SK-N-MC (cell line): ENCODE measurements around the gene OR2T8.

Experiments used
- DNase-seq: peaks from one replicate; pipeline ENCODE4 v3.0.0-alpha.2; 2011; ENCODE audit warnings: low read depth, low spot score
- H3K27ac ChIP-seq: fragments of 200-600 bp; sonication (generic); 2 replicates; pipeline ENCODE4 v1.5.1; 2016; ENCODE audit warnings: mixed run types
- H3K36me3 ChIP-seq: fragments of 200-600 bp; sonication (generic); 2 replicates; pipeline ENCODE4 v1.6.1; 2017; ENCODE audit warnings: antibody characterized with exemption, low read length, mixed read lengths; ENCODE audit not compliant: insufficient read depth
- H3K4me3 ChIP-seq: fragments of 200-600 bp; sonication (generic); 2 replicates; pipeline ENCODE4 v1.5.1; 2016
- H3K9ac ChIP-seq: fragments of 200-600 bp; sonication (generic); 2 replicates; pipeline ENCODE4 v1.8.0; 2017; ENCODE audit warnings: mixed run types, mixed read lengths; ENCODE audit not compliant: insufficient read length
- H3K9me3 ChIP-seq: fragments of 200-600 bp; sonication (generic); 2 replicates; pipeline ENCODE4 v1.6.1; 2017; ENCODE audit warnings: low read depth, mild to moderate bottlenecking, antibody characterized with exemption, low read length, moderate library complexity, mixed read lengths
- EZH2 ChIP-seq: fragments of 200-600 bp; sonication (generic); IDR thresholded peaks from one replicate; pipeline ENCODE4 v1.6.1; 2017; ENCODE audit warnings: antibody characterized with exemption
- FOXP2 ChIP-seq: optimal IDR thresholded peaks from 2 replicates; pipeline ENCODE3; 2011; ENCODE audit warnings: mild to moderate bottlenecking, moderate library complexity; ENCODE audit not compliant: insufficient read depth; ENCODE audit errors: extremely low read length, control extremely low read depth
- POLR2AphosphoS5 ChIP-seq: IDR thresholded peaks from 2 replicates; pipeline ENCODE4 v1.6.1; 2012; ENCODE audit warnings: mild to moderate bottlenecking, low read depth, low read length, borderline replicate concordance

Gene OR2T8, protein sequence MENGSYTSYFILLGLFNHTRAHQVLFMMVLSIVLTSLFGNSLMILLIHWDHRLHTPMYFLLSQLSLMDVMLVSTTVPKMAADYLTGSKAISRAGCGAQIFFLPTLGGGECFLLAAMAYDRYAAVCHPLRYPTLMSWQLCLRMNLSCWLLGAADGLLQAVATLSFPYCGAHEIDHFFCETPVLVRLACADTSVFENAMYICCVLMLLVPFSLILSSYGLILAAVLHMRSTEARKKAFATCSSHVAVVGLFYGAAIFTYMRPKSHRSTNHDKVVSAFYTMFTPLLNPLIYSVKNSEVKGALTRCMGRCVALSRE

DNA sequence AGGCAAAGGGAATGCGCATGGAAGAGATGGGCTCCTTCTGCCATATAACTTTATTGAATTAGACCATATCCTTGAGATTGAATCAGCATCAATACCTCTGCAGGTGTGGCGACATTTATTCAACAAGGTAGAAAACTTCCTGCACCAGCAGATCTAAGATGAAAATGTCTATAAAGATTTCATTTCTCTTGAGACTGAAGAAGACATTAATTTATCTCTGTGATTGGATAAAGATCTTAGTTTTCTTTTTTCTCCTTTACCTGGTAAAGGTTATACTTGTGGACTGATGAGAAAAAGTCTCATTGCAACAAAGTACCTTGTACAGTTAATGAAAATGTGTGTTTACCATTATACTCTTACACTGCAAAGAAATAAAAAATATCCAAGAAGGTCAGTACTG, at the start of gene OR2T8:
Gene OR2T8 (plus strand): TSS at position 301 of the 400 bp plus-strand sequence. CDS start 766 bp downstream, outside the sequence.
- no peak for TF ChIP-seq FOXP2
- no peak for TF ChIP-seq POLR2AphosphoS5
- Histone ChIP-seq H3K9ac (no peak within 1 kb of the TSS), H3K36me3 (no peaks in the 10 kb centered on the region), H3K9me3 (no peaks in the 10 kb centered on the region), H3K27ac (no peak within 1 kb of the TSS), H3K4me3 (no peak within 1 kb of the TSS)
- no peak for DNase-seq

GRCh38 chr1:247883346-247883745, 36.7 kb upstream of the OR2T8 start:
- H3K9ac ChIP-seq, result no peak overlapping the region

DNA sequence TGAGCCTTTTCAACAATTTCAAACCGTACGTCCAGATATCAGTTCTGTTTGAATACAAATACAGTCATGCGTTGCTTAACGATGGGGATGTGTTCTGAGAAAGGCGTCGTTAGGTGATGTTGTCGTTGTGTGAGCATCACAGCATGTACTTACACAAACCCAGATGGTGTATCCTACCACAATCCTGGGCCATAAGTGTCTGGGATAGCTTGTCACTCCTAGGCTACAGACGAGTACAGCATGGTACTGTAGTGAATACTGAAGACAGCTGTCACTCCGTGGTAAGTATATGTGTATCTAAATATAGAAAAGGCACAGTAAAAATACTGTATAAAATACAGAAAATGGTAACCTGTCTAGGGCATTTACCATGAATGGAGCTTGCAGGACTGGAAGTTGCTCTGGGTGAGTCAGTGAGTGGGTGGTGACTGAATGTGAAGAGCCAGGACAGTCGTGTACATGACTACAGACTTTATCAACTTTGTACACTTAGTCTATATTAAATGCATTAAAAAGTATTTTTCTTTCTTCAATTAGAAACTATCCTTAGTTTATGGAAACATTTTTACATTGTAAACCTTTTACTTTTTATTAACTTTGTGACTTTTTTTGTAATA, 35.1 kb upstream of the OR2T8 start:
- no peak for TF ChIP-seq FOXP2
- no peak for TF ChIP-seq EZH2
- TF ChIP-seq POLR2AphosphoS5, result no peak
- Histone ChIP-seq H3K36me3 (no peaks in the 10 kb centered on the region), H3K9me3 (no peaks in the 10 kb centered on the region), H3K4me3 (no peak overlapping the region), H3K9ac (no peak overlapping the region), H3K27ac (no peak overlapping the region)
- no peak for DNase-seq

More at GRCh38 chr1:247883346-247883745, 36.7 kb upstream of the OR2T8 start:
- TF ChIP-seq POLR2AphosphoS5, result no peak
- no peak for TF ChIP-seq EZH2
- TF ChIP-seq FOXP2, result no peak
- Histone ChIP-seq H3K36me3 (no peaks in the 10 kb centered on the region), H3K27ac (no peak overlapping the region), H3K4me3 (no peak overlapping the region), H3K9me3 (no peaks in the 10 kb centered on the region)
- no peak for DNase-seq

DNA sequence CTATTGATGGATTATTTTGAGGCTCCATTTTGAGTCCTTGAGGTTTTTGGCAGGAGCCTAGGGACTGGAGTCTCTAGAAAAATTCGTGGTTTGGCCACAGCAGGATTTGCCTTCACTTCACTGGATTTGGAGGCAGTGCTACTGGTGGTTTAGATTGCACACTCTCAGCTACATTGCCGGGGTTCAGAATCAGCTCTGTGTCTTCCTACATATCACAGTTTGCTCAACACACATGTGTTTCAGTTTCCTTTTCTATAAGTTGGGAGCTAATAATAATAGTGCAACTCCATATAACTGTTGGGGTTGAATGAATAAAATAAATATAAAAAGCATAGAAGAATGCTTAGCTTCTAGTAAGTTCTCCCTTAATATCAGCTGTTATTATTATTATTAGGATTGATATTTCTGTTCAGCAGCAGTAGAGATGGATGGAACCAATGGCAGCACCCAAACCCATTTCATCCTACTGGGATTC, 24.9 kb upstream of the OR2T8 start, which contains the start of gene OR2W3:
Gene OR2W3 (plus strand): TSS at position 425 of the 475 bp plus-strand sequence. CDS start 0 bp downstream, at position 425.
- TF ChIP-seq FOXP2 (no peak), EZH2 (no peak), POLR2AphosphoS5 (no peak)
- Histone ChIP-seq H3K9ac (no peak within 1 kb of the TSS), H3K4me3 (no peak within 1 kb of the TSS), H3K27ac (no peak within 1 kb of the TSS), H3K9me3 (no peaks in the 10 kb centered on the region), H3K36me3 (no peaks in the 10 kb centered on the region)
- DNase-seq, result no peak

DNA sequence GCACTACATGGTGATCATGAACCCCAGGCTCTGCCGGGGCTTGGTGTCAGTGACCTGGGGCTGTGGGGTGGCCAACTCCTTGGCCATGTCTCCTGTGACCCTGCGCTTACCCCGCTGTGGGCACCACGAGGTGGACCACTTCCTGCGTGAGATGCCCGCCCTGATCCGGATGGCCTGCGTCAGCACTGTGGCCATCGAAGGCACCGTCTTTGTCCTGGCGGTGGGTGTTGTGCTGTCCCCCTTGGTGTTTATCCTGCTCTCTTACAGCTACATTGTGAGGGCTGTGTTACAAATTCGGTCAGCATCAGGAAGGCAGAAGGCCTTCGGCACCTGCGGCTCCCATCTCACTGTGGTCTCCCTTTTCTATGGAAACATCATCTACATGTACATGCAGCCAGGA, 24.1 kb upstream of the OR2T8 start:
- Histone ChIP-seq H3K36me3 (no peaks in the 10 kb centered on the region), H3K27ac (no peak overlapping the region), H3K9me3 (no peaks in the 10 kb centered on the region), H3K9ac (no peak overlapping the region), H3K4me3 (no peak overlapping the region)
- DNase-seq, result no peak
- TF ChIP-seq EZH2 (no peak), POLR2AphosphoS5 (no peak), FOXP2 (no peak)

DNA sequence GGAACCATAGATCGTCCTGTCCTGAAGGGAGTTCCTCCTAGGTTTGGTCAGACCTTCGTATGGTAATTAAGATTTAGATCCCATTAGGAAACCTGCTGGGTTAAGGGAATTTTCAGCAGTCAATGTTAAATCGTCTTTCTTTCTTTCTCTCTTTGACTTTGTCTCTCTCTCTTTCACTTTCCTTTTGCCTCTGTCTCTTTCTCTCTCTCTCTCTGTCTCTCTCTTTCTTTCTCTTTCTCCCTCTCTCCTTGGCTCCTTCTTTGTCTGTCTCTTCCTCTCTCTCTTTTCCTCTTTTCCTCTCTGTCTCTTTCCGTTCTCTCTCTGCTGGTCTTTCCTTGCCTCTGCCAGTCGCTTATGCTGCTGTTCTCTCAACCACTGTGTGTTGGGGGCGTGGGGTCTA, 15.9 kb upstream of the OR2T8 start:
- H3K27ac ChIP-seq, result no peak overlapping the region
- H3K4me3 ChIP-seq, result no peak overlapping the region
- H3K9me3 ChIP-seq, result no peaks in the 10 kb centered on the region
- no peak for DNase-seq
- TF ChIP-seq EZH2, result no peak
- TF ChIP-seq POLR2AphosphoS5, result no peak
- no peak for TF ChIP-seq FOXP2
- no peaks in the 10 kb centered on the region for H3K36me3 ChIP-seq
- H3K9ac ChIP-seq, result no peak overlapping the region

- TF ChIP-seq FOXP2 (no peak), EZH2 (no peak), POLR2AphosphoS5 (no peak)
- Histone ChIP-seq H3K9me3 (no peaks in the 10 kb centered on the region), H3K27ac (no peak overlapping the region), H3K4me3 (no peak overlapping the region), H3K36me3 (no peaks in the 10 kb centered on the region), H3K9ac (no peak overlapping the region)
- no peak for DNase-seq
These were observed 14.9 kb upstream of the OR2T8 start for GRCh38 chr1:247905181-247905580.

DNA sequence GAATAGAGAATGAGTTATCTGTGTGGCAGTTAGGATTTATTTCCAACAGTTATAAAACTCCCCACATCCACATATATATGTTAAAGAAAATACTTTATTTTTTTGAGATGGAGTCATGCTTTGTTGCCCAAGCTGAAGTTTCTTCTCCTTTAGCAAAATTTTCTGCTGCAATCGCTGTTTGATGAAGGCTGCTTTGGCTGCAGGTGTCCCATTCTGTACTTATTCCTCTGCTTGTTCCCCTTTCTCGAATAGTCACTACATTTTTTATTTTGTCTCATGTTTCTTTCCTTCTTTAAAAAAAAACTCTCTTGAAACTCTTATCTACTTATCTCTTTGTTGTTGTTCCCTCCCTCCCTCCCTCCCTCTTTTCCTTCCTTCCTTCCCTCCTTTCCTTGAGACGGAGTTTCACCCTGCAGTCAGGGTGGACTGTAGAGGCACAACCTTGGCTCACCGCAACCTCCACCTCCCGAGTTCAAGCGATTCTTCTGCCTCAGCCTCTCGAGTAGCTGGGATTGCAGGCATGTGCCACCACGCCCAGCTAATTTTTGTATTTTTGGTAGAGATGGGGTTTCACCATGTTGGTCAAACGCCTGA, 14.0 kb upstream of the OR2T8 start:
- H3K9me3 ChIP-seq, result no peaks in the 10 kb centered on the region
- no peak for TF ChIP-seq FOXP2
- TF ChIP-seq POLR2AphosphoS5, result no peak
- TF ChIP-seq EZH2, result no peak

More for the DNA sequence above, 14.0 kb upstream of the OR2T8 start:
- no peak for DNase-seq
- Histone ChIP-seq H3K27ac (peak overlapping the region; percentile 68; the same call in 1 of the 2 replicates), H3K36me3 (no peaks in the 10 kb centered on the region), H3K4me3 (no peak overlapping the region; the same call in 1 of the 2 replicates), H3K9ac (no peak overlapping the region)
